Measurements from ENCODE around the gene ZNF845.
"Not testable (repeated sequence)": the region's sequence is repeated elsewhere in the genome, so short reads cannot be mapped to it uniquely, and the experiment has no call there.

ZNF845 gene

DNA sequence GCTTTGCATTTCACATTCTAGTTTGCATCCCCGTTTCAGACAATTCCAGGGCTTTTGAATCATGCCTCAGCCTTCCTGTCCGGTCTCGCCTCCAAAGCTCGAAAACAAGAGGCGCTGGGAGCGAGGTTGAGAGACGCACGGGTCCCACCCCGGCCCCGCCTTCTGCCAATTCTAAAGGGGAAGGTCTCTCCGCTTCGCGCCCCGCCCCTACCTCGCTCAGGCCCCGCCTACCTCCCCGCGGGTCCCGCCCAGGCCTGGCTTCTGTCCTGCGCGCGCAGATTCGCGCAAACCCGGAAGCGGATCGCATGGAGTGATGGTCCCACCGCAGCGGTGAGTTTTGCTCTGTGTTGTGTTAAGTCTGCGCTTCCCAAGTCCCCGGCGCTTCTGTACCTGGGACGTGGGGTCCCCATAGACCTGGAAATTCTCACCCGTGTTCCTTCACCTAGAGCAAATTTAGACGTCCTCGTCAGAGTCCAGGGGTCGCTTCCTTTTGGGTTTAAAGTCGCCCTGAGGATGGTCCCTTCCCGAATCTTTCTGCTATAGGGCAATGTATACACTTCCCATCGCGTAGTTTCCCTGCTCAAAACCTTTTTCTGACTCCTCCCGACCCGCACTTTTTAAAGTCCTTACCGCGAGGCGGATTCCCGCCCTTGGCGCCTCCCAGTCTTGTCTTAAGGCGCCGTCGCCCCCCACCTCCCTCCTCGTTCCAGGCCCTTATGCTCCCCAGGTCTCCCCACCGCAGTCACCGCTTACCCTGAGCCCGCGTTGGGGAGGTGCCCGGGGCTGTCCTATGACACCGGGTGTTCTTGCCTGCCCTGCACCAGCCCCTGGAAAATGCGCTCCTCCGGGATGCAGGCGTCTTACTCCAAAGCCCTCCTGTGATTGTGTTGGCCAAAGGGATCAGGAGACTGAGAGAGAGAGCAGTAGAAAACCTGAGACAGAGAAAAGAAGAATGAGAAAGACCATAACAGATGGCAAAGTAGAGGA, at the start of gene ZNF845:
Gene ZNF845 (plus strand): TSS at position 287 of the 987 bp plus-strand sequence. CDS start 7,559 bp downstream, outside the sequence.
- peak; percentile 71 for DNase-seq (ENCODE audit: low read depth, low spot score)

DNA sequence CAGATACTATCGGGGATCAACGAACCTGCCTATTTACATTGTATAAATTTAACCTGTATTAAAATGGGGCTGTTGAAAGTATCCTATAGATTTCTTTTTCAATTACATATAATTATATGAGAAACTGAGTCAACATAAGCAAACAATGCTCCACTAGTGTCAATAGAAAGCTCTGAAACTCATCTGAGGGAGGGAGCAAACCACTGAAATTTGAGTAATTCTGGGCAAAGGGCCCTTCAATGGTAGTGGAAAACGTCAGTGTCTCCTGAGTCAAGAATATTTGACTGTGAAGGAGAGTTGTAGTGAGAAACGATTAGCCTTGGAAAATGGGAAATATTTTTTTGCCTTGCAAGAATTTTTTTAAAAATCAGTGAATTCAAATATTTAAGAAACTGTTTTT, 48.5 kb upstream of the ZNF845 start:
- no peak for DNase-seq (ENCODE audit: low read depth, low spot score)

DNA sequence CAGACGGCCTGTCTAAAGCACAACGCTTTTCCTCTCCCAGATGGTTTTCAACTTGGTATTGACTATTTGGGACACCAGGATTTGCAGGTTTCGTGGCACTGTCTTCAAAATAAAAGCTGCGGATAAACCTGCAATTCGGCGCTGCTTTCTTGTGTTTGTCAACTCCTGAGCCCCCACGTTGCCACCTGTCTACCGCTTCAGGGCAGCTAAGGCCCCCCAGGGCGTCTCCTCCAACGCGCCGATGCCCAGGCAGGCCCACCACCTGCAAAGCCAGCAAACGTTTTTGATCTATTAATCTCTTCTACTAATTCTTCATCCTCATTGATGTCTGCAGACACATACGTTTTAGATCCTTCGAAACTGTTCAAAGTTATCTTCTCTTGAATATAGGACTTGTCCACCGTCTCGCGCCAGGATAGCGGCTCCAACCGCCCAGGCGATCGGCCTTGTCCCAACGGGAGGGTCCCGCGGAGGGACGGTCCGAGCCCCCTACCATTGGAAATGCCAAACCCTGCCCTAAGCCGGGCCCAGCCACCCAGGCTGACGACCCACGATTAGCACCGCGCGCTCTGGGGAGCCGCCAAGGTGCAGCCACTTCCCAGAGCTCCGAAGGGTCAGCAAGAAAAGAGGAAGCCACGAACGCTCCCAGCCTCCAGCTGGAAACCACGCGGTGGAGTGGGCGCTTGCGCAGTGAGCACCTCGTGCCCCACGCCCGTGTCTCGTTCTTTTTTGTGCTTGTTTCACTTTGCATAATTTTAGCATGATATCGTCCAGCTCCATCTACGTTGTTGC, 42.6 kb upstream of the ZNF845 start:
- no peak for DNase-seq (ENCODE audit: low read depth, low spot score)

DNA sequence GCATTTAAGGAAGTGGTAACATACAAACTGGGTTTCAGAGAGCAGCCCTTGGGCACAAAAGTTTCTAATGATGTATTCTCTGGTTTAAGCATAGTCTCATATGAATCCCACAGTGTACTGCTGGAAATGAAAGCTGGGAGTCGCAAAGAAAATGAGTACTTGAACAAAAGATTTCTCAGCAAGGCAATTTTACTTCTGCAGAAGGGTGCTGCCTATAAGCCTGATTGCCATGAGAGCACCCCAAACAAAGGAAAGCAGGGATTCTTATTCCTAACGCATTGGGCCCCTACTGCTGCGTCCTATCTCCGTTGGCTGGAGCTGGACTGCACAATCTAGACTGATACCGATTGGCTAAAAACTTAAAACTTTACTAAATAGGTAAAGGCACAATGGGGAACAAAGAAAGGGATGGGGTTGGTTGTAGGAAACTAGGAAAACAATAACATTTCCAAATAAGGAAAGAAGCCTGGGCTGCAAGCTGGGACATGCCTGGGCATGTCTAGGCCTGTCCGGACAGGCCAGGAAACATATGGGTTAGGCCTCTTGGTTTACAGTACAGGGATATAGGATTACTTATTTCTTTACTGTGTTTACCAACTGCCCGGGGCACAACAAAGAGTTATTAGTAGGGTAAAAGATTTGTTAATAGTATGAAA, 38.6 kb upstream of the ZNF845 start:
- no peak for DNase-seq (ENCODE audit: low read depth, low spot score)

- DNase-seq (ENCODE audit: low read depth, low spot score), result not testable (repeated sequence)
Observed at GRCh38 chr19:53301341-53301740, 32.2 kb upstream of the ZNF845 start.

GRCh38 chr19:53308339-53308811, 25.2 kb upstream of the ZNF845 start:
- DNase-seq (ENCODE audit: low read depth, low spot score), result no peak

- no peak for DNase-seq (ENCODE audit: low read depth, low spot score)
Observed at GRCh38 chr19:53311044-53311443, 22.5 kb upstream of the ZNF845 start.

- DNase-seq (ENCODE audit: low read depth, low spot score), result no peak
Observed at GRCh38 chr19:53311897-53312296, 21.7 kb upstream of the ZNF845 start.

GRCh38 chr19:53328967-53329366, 4.6 kb upstream of the ZNF845 start:
- no peak for DNase-seq (ENCODE audit: low read depth, low spot score)

DNA sequence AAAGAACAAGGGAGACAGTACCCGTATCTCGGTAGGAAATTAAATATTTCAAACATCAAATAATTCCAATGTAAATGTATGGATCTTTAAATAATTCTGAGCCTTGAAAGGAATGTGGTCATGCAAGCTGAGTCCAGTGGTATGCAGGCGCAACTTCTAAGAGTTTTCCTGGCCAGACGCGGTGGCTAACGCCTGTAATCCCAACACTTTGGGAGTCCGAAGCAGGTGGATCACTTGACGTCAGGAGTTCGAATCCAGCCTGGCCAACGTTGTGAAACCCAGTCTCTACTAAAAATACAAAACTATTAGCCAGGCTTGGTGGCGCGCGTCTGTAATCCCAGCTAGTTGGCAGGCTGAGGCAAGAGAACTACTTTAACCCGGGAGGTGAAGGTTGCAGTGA, 1.1 kb upstream of the ZNF845 start:
- no peak for DNase-seq (ENCODE audit: low read depth, low spot score)

DNA sequence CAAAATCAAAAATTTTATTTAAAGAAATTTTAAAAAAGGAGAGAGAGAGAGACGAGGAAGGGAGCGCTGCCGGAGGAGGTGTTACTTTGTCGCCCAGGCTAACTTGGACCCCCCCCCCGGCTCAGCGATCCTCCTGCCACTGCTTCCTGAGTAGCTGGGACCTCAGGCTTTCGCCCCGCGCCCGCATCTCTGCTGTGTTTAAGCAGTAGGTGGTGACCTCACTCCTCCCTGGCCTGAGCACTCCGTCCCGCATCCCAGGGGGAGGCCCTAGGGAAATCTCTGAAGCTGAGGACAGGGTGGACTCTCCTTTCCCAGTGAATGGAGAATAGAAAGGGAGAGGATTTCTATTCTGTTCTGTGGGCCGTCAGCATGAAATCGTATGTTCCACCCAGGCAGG, 485 bp upstream of the ZNF845 start:
- no peak for DNase-seq (ENCODE audit: low read depth, low spot score)

GRCh38 chr19:53344403-53344802, 10.9 kb downstream of the ZNF845 start:
- not testable (repeated sequence) for DNase-seq (ENCODE audit: low read depth, low spot score)

GRCh38 chr19:53355739-53356138, 22.2 kb downstream of the ZNF845 start:
- no peak for DNase-seq (ENCODE audit: low read depth, low spot score)

DNA sequence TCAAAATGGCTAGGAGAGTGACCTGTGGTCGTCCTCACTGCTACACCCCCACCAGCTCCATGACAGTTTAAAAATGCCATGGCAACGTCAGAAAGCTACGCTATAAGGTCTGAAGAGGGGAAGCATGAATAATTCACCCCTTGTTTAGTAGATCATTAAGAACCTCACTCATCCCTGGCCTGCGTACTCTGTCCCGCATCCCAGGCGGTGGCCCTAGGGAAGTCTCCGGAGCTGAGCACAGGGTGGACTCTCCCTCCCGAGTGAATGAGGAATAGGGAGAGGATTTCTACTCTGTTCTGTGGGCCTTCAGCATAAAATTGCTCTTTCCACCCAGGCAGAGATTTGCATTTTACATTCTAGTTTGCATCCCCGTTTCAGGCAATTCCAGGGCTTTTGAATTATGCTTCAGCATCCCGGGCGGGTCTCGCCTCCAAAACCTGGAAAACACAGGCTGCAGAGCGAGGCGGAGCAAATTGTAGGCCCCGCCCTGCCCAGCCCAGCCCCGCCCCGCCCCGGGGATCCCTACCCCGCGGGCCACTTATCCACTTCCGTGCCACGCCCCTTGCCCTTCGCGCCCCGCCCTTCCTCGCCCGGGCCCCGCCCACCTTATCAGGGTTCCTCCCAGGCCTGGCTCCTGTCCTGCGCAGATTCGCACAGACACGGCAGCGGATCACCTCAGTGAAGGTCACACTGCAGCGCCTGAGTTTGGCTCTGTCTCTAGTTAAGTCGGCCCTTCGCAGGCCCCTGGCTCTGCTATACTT, 24.5 kb downstream of the ZNF845 start:
- no peak for DNase-seq (ENCODE audit: low read depth, low spot score)

DNA sequence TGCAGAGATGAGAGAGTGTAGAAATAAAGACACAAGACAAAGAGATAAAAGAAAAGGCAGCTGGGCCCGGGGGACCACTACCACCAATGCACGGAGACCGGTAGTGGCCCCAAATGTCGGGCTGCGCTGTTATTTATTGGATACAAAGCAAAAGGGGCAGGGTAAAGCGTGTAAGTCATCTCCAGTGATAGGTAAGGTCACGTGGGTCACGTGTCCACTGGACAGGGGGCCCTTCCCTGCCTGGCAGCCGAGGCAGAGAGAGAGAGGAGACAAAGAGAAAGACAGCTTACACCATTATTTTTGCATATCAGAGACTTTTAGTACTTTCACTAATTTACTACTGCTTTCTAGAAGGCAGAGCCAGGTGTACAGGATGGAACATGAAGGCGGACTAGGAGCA, 26.5 kb downstream of the ZNF845 start:
- DNase-seq (ENCODE audit: low read depth, low spot score), result not testable (repeated sequence)

DNA sequence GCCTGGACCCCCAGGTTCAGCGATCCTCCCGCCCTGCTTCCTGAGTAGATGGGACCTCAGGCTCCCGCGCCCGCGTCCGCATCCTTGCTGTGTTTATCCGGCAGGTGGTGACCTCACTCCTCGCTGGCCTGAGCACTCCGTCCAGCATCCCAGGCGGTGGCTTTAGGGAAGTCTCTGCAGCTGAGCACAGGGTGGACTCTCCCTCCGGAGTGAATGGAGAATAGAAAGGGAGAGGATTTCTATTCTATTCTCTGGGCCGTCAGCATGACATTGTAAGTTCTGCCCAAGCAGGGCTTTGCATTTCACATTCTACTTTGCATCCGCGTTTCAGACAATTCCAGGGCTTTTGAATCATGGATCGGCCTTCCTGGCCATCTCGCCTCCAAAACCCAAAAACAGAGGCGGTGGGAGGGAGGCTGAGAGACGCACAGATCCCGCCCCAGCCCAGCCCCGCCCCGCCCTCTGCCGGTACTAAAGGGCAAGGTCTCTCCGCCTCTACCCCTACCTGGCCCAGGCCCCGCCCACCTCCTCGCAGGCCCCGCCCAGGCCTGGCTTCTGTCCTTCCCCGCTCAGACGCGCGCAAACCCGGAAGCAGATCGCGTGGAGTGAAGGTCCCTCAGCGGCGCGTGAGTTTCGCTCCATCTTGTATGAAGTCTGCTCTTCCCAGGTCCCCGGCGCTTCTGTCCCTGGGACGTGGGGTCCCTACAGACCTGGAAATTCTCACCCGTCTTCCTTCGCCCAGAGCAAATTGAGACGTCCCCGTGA, 31.8 kb downstream of the ZNF845 start, which contains the start of gene ZNF525:
Gene ZNF525 (plus strand): TSS at position 572 of the 765 bp plus-strand sequence. CDS start 6,577 bp downstream, outside the sequence.
- peak; percentile 40 for DNase-seq (ENCODE audit: low read depth, low spot score)

- DNase-seq (ENCODE audit: low read depth, low spot score), result no peak
Observed at GRCh38 chr19:53365899-53366493, 32.4 kb downstream of the ZNF845 start.

DNA sequence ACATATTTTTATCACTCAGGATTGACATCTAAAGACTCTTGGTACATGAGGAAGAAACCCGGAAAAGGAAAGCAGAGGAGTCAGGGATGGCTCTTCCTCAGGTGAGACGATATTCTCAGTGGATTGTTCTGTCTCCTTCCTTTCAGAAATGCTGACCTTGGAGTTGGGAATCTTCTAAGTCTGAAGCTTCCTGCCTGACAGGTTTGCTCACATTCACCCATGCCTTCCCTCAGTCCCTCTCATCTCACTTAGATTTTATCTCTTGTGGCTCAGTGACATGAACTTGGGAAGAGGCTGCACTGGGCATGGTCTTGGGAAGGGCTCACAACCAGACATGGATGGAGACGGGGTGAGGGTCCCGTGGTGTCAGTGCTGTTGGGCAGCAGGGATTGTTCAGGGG, 38.6 kb downstream of the ZNF845 start:
- DNase-seq (ENCODE audit: low read depth, low spot score), result no peak

DNA sequence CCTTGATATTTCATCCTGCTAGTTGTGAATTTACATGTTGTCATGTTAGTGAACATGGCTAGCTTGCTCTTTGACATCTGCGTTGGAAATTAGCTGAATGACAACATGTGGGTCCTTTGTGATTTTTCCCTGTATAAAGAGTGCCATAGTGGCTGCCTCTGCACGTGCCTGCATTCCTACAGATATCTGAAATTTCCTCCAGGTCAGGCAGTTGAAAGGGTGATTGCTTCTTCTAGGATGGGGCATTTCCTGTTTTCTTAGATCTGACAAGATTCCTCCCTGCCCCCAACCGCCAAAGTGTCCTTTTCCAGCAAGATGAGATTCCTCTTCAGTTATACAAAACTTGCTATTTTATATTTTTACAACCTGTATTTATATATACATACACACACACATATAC, 40.7 kb downstream of the ZNF845 start:
- no peak for DNase-seq (ENCODE audit: low read depth, low spot score)

DNA sequence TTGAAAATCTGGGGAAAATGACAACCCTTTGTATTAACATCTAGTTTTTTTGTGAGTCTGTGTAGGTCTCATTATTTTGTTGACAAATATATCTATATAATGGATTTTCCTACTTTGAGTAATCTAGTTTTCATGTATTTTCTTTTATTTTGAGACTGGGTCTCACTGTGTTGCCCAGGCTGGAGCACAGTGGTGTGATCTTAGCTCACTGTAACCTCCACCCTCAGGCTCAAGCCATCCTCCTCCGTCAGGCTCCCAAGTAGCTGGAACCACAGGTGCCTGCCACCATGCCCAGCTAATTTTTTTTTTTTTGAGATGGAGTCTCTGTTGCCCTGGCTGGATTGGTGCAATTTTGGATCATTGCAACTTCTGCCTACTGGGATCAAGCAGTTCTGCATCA, 41.2 kb downstream of the ZNF845 start:
- DNase-seq (ENCODE audit: low read depth, low spot score), result no peak

Measured in smooth muscle cell of the brain vasculature (primary cell).